ENCODE results near the gene FAM50A.
"Not testable (repeated sequence)": the region's sequence is repeated elsewhere in the genome, so short reads cannot be mapped to it uniquely, and the experiment has no call there.

FAM50A gene

GRCh38 chrX:154443992-154444754 is at the start of gene FAM50A:
TSS of gene FAM50A (plus strand) at chrX:154444141. CDS start at chrX:154444236, 95 bp downstream.
- peak; percentile 87 for DNase-seq

GRCh38 chrX:154396363-154396762 is 47.6 kb upstream of the FAM50A start:
- peak; percentile 54 for DNase-seq

- peak; percentile 88 for DNase-seq
Observed at GRCh38 chrX:154396973-154397887, 46.7 kb upstream of the FAM50A start.

GRCh38 chrX:154397888-154398667 is 45.9 kb upstream of the FAM50A start, which contains the start of gene RPL10:
TSS of gene RPL10 (plus strand) at chrX:154398377. CDS start at chrX:154398520, 143 bp downstream.
- peak; percentile 89 for DNase-seq

- peak; percentile 91 for DNase-seq
Observed at GRCh38 chrX:154398668-154399526, 45.0 kb upstream of the FAM50A start.

GRCh38 chrX:154399527-154400368 is 44.2 kb upstream of the FAM50A start:
- DNase-seq: no peak

GRCh38 chrX:154400369-154400817 is 43.5 kb upstream of the FAM50A start:
- not testable (repeated sequence) for DNase-seq

GRCh38 chrX:154401045-154401799 is 42.7 kb upstream of the FAM50A start:
- peak; percentile 78 for DNase-seq

GRCh38 chrX:154401918-154402621 is 41.9 kb upstream of the FAM50A start:
- peak; percentile 72 for DNase-seq

GRCh38 chrX:154402622-154403127 is 41.3 kb upstream of the FAM50A start:
- DNase-seq: no peak

- no peak for DNase-seq
Observed at GRCh38 chrX:154403192-154403591, 40.7 kb upstream of the FAM50A start.

GRCh38 chrX:154403858-154404257 is 40.1 kb upstream of the FAM50A start:
- no peak for DNase-seq

GRCh38 chrX:154404625-154405192 is 39.2 kb upstream of the FAM50A start:
- no peak for DNase-seq

GRCh38 chrX:154408659-154409221 is 35.2 kb upstream of the FAM50A start:
- no peak for DNase-seq

GRCh38 chrX:154409222-154409871 is 34.6 kb upstream of the FAM50A start, which contains the start of gene DNASE1L1:
TSS of gene DNASE1L1 (minus strand) at chrX:154409254. CDS start at chrX:154405568, 3,686 bp downstream.
- DNase-seq: peak; percentile 67

- peak; percentile 82 for DNase-seq
Observed at GRCh38 chrX:154411981-154412340, 32.0 kb upstream of the FAM50A start.

- DNase-seq: peak; percentile 63
Observed at GRCh38 chrX:154412468-154412867, 31.5 kb upstream of the FAM50A start.

- DNase-seq: no peak
Observed at GRCh38 chrX:154413142-154413541, 30.8 kb upstream of the FAM50A start.
